Omental fat pad (tissue), 4 donors: ENCODE measurements around the gene CCDC187. TPM values are rescaled to one million over a fixed set of nuclear protein-coding genes. Genes with fewer than 3 reads are reported as not detected.

Experiments used
- ATAC-seq: fragments of 150-250 bp; one replicate; pipeline ENCODE4 v1.9.1; 2016; ENCODE audit warnings: mild to moderate bottlenecking, moderate library complexity; ENCODE audit not compliant: low FRiP score
- DNase-seq: peaks from one replicate; pipeline ENCODE4 v3.0.0-alpha.2; 2019; ENCODE audit warnings: low spot score
- total RNA-seq, 4 donors: library from RNA; depleted of rRNA; stranded (reverse); fragments of >200 nt; gene quantifications; one replicate each; pipeline ENCODE4 v1.1.0, GENCODE V29; 2016
- TF ChIP-seq, protein P1 (sequence below), 3 donors: fragments of 450-650 bp; IDR thresholded peaks; one replicate each; pipeline ENCODE4 v1.5.1; 2016 to 2017; ENCODE audit warnings: antibody characterized with exemption in 3 of 3, mild to moderate bottlenecking in 3 of 3, moderate library complexity in 2 of 3

CCDC187 gene
- total RNA-seq, 4 donors from 2014 or later, result not detected

GRCh38 chr9:136308006-136308701 lies 4.3 kb upstream of the CCDC187 start:
- no peak for ATAC-seq
- TF ChIP-seq, protein P1, sequence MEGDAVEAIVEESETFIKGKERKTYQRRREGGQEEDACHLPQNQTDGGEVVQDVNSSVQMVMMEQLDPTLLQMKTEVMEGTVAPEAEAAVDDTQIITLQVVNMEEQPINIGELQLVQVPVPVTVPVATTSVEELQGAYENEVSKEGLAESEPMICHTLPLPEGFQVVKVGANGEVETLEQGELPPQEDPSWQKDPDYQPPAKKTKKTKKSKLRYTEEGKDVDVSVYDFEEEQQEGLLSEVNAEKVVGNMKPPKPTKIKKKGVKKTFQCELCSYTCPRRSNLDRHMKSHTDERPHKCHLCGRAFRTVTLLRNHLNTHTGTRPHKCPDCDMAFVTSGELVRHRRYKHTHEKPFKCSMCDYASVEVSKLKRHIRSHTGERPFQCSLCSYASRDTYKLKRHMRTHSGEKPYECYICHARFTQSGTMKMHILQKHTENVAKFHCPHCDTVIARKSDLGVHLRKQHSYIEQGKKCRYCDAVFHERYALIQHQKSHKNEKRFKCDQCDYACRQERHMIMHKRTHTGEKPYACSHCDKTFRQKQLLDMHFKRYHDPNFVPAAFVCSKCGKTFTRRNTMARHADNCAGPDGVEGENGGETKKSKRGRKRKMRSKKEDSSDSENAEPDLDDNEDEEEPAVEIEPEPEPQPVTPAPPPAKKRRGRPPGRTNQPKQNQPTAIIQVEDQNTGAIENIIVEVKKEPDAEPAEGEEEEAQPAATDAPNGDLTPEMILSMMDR (IDR thresholded peaks at IDR 0.05), result no peak
- DNase-seq, result no peak

- DNase-seq (no peak), ATAC-seq (no peak)
Measured at GRCh38 chr9:136307215-136307750, 3.4 kb upstream of the CCDC187 start.

DNA sequence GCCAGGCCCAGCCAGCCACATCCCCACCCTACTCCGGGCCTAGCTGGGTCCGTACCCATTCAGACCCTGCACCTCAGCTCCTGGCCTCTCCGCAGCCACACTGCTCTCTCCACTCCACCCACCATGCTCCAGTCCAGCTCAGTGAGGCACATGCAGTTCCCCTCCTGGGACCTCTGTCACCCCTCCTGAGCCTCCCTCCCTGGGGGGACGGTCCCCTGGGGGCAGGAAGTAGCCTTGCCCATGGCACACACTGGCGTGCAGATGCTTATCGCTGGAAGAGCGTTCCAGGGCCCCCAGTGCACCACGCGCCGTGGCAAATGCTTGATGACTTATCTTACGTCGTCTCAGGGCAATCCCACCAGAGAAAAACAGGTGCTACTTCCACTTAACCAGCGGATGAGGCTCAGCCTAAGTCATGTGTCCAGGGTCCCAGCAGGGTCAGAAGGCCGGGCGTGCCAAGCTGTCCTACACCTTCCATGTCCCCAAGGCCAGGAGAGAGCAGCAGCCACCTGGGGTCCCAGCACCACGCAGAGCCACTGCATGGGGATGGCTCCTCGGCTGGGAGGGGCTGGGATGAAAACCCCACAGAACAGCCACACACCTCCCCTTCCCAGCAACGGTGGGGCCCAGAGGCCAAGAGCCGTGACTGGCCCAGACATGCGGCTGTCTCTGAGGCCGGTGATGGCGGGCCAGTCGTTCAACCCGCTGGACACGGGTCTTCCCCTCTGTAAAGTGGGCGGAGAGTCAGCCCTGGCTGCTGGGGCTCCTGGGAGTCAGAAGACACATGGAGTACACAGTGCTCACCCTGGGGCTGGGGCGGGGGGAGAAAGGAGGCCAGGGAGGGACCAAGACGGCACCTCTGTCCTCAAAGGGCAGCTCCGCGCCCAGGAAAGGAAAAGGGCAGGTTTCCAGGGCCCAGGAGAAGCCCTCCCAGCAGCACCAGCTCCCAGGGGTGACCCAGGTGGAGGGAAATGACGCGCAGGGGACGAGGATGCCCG lies 2.6 kb upstream of the CCDC187 start:
- no peak for DNase-seq
- no peak for ATAC-seq
- TF ChIP-seq, protein P1 (IDR thresholded peaks at IDR 0.05), result no peak

More at GRCh38 chr9:136307215-136307750, 3.4 kb upstream of the CCDC187 start:
- TF ChIP-seq, protein P1 (IDR thresholded peaks at IDR 0.05), result no peak

- DNase-seq, result no peak
- no peak for ATAC-seq
- TF ChIP-seq, protein P1 (IDR thresholded peaks at IDR 0.05), result no peak
Measured at GRCh38 chr9:136305804-136306203, 1.9 kb upstream of the CCDC187 start.

DNA sequence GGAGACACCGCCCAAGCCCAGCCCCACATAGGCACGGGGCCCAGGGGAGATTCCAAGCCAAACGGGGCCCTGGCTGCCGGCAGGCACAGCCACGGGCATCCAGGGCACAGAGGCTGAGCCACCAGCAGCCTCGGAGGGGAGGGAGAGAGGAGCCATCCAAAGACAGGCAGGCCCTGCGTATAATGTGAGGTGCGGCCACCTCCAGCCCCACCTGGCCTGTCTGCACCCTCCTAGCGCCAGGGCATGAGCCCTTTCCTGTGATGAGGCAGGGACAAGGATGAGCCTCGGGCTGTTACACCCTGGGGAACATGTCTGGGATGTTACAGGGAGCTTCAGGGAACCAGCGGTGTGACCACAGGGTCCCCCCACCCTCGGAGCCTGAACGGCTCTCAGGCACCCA lies 1.1 kb upstream of the CCDC187 start:
- DNase-seq (no peak), ATAC-seq (no peak)
- TF ChIP-seq, protein P1 (IDR thresholded peaks at IDR 0.05), result no peak

GRCh38 chr9:136304456-136304855 lies 562 bp upstream of the CCDC187 start:
- TF ChIP-seq, protein P1 (IDR thresholded peaks at IDR 0.05), result no peak
- ATAC-seq (no peak), DNase-seq (no peak)
